ENCODE measurements around the gene UCK1.

DNA sequence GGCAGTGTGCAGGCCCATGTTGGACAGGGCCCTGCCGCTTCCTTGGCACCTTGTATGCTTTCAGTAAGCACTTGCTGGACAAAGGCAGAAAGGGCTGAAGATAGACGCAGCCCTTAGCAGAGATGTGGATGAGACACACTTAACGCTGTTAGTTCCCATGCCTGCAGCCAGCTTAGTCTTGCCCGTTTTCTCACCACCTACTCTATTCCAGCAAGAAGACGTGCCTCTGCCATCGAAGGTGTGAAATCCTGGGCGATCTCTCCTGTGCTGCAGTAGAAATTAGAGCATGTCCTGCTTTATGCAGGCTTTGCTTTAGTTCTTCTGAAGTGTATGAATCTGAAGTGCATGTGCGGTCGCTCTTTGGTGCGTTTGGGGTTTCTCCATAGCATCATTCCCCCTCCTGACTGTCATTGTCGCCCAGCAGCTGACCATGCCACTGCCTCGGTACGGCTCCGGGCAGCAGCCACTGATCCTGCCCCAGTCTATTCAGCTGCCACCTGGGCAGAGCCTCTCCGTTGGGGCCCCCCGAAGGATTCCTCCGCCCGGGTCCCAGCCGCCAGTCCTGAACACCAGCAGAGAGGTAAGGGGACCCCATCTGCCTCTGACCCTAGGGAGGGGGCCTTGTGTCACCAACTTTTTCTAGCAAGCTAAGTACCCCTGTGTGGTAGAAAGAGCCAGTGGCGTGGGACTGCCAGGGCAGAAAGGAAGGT, 39.9 kb downstream of the UCK1 start:
- TF ChIP-seq, protein P1, sequence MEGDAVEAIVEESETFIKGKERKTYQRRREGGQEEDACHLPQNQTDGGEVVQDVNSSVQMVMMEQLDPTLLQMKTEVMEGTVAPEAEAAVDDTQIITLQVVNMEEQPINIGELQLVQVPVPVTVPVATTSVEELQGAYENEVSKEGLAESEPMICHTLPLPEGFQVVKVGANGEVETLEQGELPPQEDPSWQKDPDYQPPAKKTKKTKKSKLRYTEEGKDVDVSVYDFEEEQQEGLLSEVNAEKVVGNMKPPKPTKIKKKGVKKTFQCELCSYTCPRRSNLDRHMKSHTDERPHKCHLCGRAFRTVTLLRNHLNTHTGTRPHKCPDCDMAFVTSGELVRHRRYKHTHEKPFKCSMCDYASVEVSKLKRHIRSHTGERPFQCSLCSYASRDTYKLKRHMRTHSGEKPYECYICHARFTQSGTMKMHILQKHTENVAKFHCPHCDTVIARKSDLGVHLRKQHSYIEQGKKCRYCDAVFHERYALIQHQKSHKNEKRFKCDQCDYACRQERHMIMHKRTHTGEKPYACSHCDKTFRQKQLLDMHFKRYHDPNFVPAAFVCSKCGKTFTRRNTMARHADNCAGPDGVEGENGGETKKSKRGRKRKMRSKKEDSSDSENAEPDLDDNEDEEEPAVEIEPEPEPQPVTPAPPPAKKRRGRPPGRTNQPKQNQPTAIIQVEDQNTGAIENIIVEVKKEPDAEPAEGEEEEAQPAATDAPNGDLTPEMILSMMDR (IDR thresholded peaks at IDR 0.05) = no peak
- TF ChIP-seq EZH2 (IDR thresholded peaks at IDR 0.05) (no peak), EZH2phosphoT487 (IDR thresholded peaks at IDR 0.05) (no peak)
